K562 (cell line): ENCODE data around the gene GET3. TPM values are rescaled to one million over a fixed set of nuclear protein-coding genes. Genes with fewer than 3 reads are reported as not detected.

ENCODE experiments used
- BMI1 ChIP-seq: fragments of 150-350 bp; IDR thresholded peaks from 2 replicates; pipeline ENCODE4 v1.6.1; 2014; ENCODE audit warnings: low read length
- BRD4 ChIP-seq: fragments of 200-600 bp; sonication (generic); IDR thresholded peaks from 2 replicates; pipeline ENCODE4 v1.6.1; 2017; ENCODE audit warnings: inconsistent platforms
- C11orf30 ChIP-seq: fragments of 450-650 bp; IDR thresholded peaks from 2 replicates; pipeline ENCODE4 v1.6.1; 2016; ENCODE audit warnings: low read depth, mild to moderate bottlenecking
- CBX3 ChIP-seq, 2 experiments: IDR thresholded peaks; 1 replicate in 1 of 2; 2 replicates in 1 of 2; pipeline ENCODE4 v1.6.1; 2012; ENCODE audit warnings: inconsistent platforms in 2 of 2, low read length in 2 of 2, borderline replicate concordance in 1 of 2, control low read depth in 1 of 2
- CBX8 ChIP-seq: fragments of 200-600 bp; sonication (generic); IDR thresholded peaks from 2 replicates; pipeline ENCODE4 v1.6.1; 2012; ENCODE audit warnings: borderline replicate concordance, mixed run types, low read depth, mild to moderate bottlenecking, moderate library complexity, mixed read lengths, low read length, control low read depth, inconsistent platforms; ENCODE audit not compliant: poor library complexity, severe bottlenecking; ENCODE audit errors: extremely low read depth
- ETS2 ChIP-seq: IDR thresholded peaks from 2 replicates; pipeline ENCODE4 v1.6.1; 2016; ENCODE audit warnings: borderline replicate concordance, missing genetic modification characterization, mild to moderate bottlenecking, moderate library complexity, missing compliant biosample characterization; ENCODE audit not compliant: poor library complexity, severe bottlenecking
- MYBL2 ChIP-seq, 2 experiments: fragments of 450-650 bp in 1 of 2; sonication (generic) in 1 of 2; formaldehyde crosslinking in 1 of 2; IDR thresholded peaks; 2 replicates each; pipeline versions ENCODE4 v1.6.1 to v1.8.1; 2017 to 2022; ENCODE audit warnings: borderline replicate concordance in 1 of 2, inconsistent platforms in 1 of 2, low read depth in 1 of 2, mild to moderate bottlenecking in 1 of 2, missing genetic modification reagents in 1 of 2, moderate library complexity in 1 of 2
- POLR2G ChIP-seq: fragments of 200-400 bp; formaldehyde crosslinking; IDR thresholded peaks from 2 replicates; pipeline ENCODE4 v1.6.1; 2017; ENCODE audit warnings: low read depth, mild to moderate bottlenecking, antibody characterized with exemption, low read length, moderate library complexity
- TCF3 ChIP-seq: sonication (generic); formaldehyde crosslinking; IDR thresholded peaks from 2 replicates; pipeline ENCODE4 v1.4.0; 2020; ENCODE audit warnings: mild to moderate bottlenecking, missing genetic modification reagents
- TSHZ1 ChIP-seq: fragments of 250-450 bp; sonication (Bioruptor Pico); IDR thresholded peaks from 2 replicates; pipeline ENCODE4 v1.4.0; 2020; ENCODE audit warnings: mild to moderate bottlenecking, moderate library complexity
- VEZF1 ChIP-seq: fragments of 200-800 bp; sonication (Bioruptor generic); IDR thresholded peaks from 2 replicates; pipeline ENCODE4 v1.6.1; 2017; ENCODE audit warnings: missing genetic modification characterization, missing compliant biosample characterization
- ZNF274 ChIP-seq: IDR thresholded peaks from 2 replicates; pipeline ENCODE4 v1.6.1; 2011; ENCODE audit warnings: low read depth, mild to moderate bottlenecking, low read length, moderate library complexity, borderline replicate concordance
- ZNF318 ChIP-seq, 2 experiments: fragments of 450-650 bp; IDR thresholded peaks; 2 replicates each; pipeline ENCODE4 v1.6.1; 2016; ENCODE audit warnings: mild to moderate bottlenecking in 2 of 2, borderline replicate concordance in 1 of 2, low read depth in 1 of 2, moderate library complexity in 1 of 2
- polyA plus RNA-seq, 8 experiments: library from polyadenylated mRNA; depleted of rRNA in 4 of 8; stranded (reverse) in 5 of 8; unstranded in 3 of 8; fragments of >200 nt; fragmentation: Nextera tagmentation in 2 of 8; fragmentation: Illumina TruSeq in 1 of 8; extraction: Ambion mirVana in 2 of 8; extraction: Trizol in 1 of 8; gene quantifications; 2 replicates each; pipeline versions ENCODE4 v1.2.1 to v1.2.3, GENCODE V29; 2011 to 2014; ENCODE audit warnings: inconsistent platforms in 1 of 8, missing spikeins in 1 of 8
- total RNA-seq, 7 experiments: library from RNA; depleted of rRNA in 6 of 7; stranded (reverse); fragments of >200 nt in 6 of 7; fragmentation: Illumina TruSeq in 2 of 7; extraction: Trizol in 2 of 7; gene quantifications; 2 replicates each; pipeline versions ENCODE4 v1.2.1 to v1.2.3, GENCODE V29; 2011 to 2021; ENCODE audit warnings: low replicate concordance in 1 of 7

GET3 gene
- total and polyA plus RNA-seq, 9 of the 15 experiments (the other 6 are each of a cell fraction or from before 2014, with no cell fraction given): 8.3 to 83.5 (median 51.8) TPM

DNA sequence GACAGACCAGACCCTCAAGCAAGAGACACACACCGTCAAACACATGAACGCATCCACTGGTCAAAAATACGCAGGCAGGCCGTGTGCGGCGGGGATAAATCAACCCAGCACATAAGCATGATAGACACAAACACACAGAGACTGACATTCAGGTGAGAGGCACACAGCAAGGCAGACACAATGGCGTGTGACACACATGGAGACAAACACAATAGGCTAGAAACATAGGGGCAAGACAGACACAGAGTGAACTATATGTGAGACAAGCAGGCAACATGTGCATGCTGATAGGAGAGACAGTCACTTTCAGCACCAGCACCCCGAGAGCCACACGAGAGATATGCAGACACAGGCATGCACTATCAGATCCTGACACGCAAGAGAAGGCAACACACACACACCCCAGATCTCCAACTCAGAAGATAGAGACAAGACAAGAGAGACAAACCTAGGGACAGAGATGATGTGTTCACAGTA is 47.1 kb downstream of the GET3 start (continued):
- TF ChIP-seq MYBL2 (IDR thresholded peaks at IDR 0.05; ENCODE audit: low read depth) (no peak), MYBL2 (CRISPR knock-in tag; IDR thresholded peaks at IDR 0.05; ENCODE audit: borderline replicate concordance) (no peak), BRD4 (no peak), ZNF274 (no peak), CBX3 (IDR thresholded peaks at IDR 0.05; ENCODE audit: borderline replicate concordance in 1 of 2, low read length in 2 of 2) (peak in 1 of 2 experiments; percentile 55; a peak in 1 of 3 replicates), POLR2G (no peak), ETS2 (no peak), C11orf30 (no peak), VEZF1 (CRISPR knock-in tag) (peak; percentile 44; the same call in 1 of the 2 replicates), BMI1 (no peak), TSHZ1 (no peak), CBX8 (no peak), ZNF318 (IDR thresholded peaks at IDR 0.05; ENCODE audit: borderline replicate concordance in 1 of 2, low read depth in 1 of 2) (no peak), TCF3 (CRISPR knock-in tag) (peak; percentile 98)
